HEK293 (cell line): ENCODE data around the gene ARFRP1.

Source experiments
- SCRT2 ChIP-seq: fragments of 450-650 bp; formaldehyde crosslinking; IDR thresholded peaks from 2 replicates; pipeline ENCODE4 v1.5.1; 2016; ENCODE audit warnings: missing biosample characterization, missing genetic modification characterization
- YY2 ChIP-seq: fragments of 450-650 bp; formaldehyde crosslinking; IDR thresholded peaks from 2 replicates; pipeline ENCODE4 v1.5.1; 2016; ENCODE audit warnings: missing biosample characterization, missing genetic modification characterization
- ZBTB1 ChIP-seq: fragments of 450-650 bp; formaldehyde crosslinking; IDR thresholded peaks from 2 replicates; pipeline ENCODE4 v1.5.1; 2016; ENCODE audit warnings: missing biosample characterization, missing genetic modification characterization
- ZBTB21 ChIP-seq: fragments of 450-650 bp; formaldehyde crosslinking; IDR thresholded peaks from 2 replicates; pipeline ENCODE4 v1.5.1; 2017; ENCODE audit warnings: missing biosample characterization, missing genetic modification characterization
- ZNF274 ChIP-seq, 2 experiments: fragments of 200-500 bp in 1 of 2; fragments of 450-650 bp in 1 of 2; sonication (Bioruptor generic) in 1 of 2; formaldehyde crosslinking in 1 of 2; IDR thresholded peaks; 2 replicates each; pipeline versions ENCODE4 v1.5.1 to v1.6.1; 2014 to 2016; ENCODE audit warnings: borderline replicate concordance in 1 of 2, inconsistent platforms in 1 of 2, low read length in 1 of 2, missing biosample characterization in 1 of 2, missing genetic modification characterization in 1 of 2
- ZNF529 ChIP-seq: fragments of 450-650 bp; formaldehyde crosslinking; IDR thresholded peaks from 2 replicates; pipeline ENCODE4 v1.5.1; 2017; ENCODE audit warnings: missing genetic modification characterization, missing biosample characterization; ENCODE audit not compliant: insufficient replicate concordance
- ZNF555 ChIP-seq: fragments of 450-650 bp; formaldehyde crosslinking; conservative IDR thresholded peaks from 2 replicates; pipeline ENCODE4 v1.5.1; 2017; ENCODE audit warnings: missing biosample characterization, mild to moderate bottlenecking, missing genetic modification characterization, inconsistent platforms
- ZNF558 ChIP-seq: fragments of 450-650 bp; formaldehyde crosslinking; IDR thresholded peaks from 2 replicates; pipeline ENCODE4 v1.5.1; 2016; ENCODE audit warnings: missing biosample characterization, missing genetic modification characterization
- ZNF560 ChIP-seq: fragments of 450-650 bp; formaldehyde crosslinking; IDR thresholded peaks from 2 replicates; pipeline ENCODE4 v1.5.1; 2017; ENCODE audit warnings: missing biosample characterization, missing genetic modification characterization, borderline replicate concordance
- ZNF677 ChIP-seq: fragments of 450-650 bp; IDR thresholded peaks from 2 replicates; pipeline ENCODE4 v1.5.0; 2018; ENCODE audit warnings: missing biosample characterization, mild to moderate bottlenecking, missing genetic modification characterization, moderate library complexity
- ZNF843 ChIP-seq: fragments of 450-650 bp; formaldehyde crosslinking; IDR thresholded peaks from 2 replicates; pipeline ENCODE4 v1.5.1; 2016; ENCODE audit warnings: missing biosample characterization, missing genetic modification characterization
- ZSCAN16 ChIP-seq: fragments of 450-650 bp; formaldehyde crosslinking; IDR thresholded peaks from 2 replicates; pipeline ENCODE4 v1.5.1; 2016; ENCODE audit warnings: missing biosample characterization, missing genetic modification characterization
- TF ChIP-seq, protein P1 (sequence below): IDR thresholded peaks from 2 replicates; pipeline ENCODE4 v1.6.1; 2011; ENCODE audit warnings: mild to moderate bottlenecking, low read depth, low read length, borderline replicate concordance
- TF ChIP-seq, protein P2 (sequence below): fragments of 450-650 bp; formaldehyde crosslinking; optimal IDR thresholded peaks from 2 replicates; pipeline ENCODE3; 2016; ENCODE audit warnings: missing biosample characterization, mild to moderate bottlenecking, missing genetic modification characterization
- TF ChIP-seq, protein P3 (sequence below): fragments of 450-650 bp; formaldehyde crosslinking; IDR thresholded peaks from 2 replicates; pipeline ENCODE4 v1.5.1; 2016; ENCODE audit warnings: missing biosample characterization, missing genetic modification characterization
- TF ChIP-seq, protein P4 (sequence below): fragments of 450-650 bp; formaldehyde crosslinking; IDR thresholded peaks from 2 replicates; pipeline ENCODE4 v1.5.1; 2017; ENCODE audit warnings: missing biosample characterization, missing genetic modification characterization
- TF ChIP-seq, protein P5 (sequence below): fragments of 450-650 bp; formaldehyde crosslinking; IDR thresholded peaks from 2 replicates; pipeline ENCODE4 v1.5.1; 2016; ENCODE audit warnings: missing biosample characterization, missing genetic modification characterization
- TF ChIP-seq, protein P6 (sequence below): fragments of 450-650 bp; formaldehyde crosslinking; IDR thresholded peaks from 2 replicates; pipeline ENCODE4 v1.5.1; 2016; ENCODE audit warnings: missing biosample characterization, missing genetic modification characterization

ARFRP1 gene

DNA sequence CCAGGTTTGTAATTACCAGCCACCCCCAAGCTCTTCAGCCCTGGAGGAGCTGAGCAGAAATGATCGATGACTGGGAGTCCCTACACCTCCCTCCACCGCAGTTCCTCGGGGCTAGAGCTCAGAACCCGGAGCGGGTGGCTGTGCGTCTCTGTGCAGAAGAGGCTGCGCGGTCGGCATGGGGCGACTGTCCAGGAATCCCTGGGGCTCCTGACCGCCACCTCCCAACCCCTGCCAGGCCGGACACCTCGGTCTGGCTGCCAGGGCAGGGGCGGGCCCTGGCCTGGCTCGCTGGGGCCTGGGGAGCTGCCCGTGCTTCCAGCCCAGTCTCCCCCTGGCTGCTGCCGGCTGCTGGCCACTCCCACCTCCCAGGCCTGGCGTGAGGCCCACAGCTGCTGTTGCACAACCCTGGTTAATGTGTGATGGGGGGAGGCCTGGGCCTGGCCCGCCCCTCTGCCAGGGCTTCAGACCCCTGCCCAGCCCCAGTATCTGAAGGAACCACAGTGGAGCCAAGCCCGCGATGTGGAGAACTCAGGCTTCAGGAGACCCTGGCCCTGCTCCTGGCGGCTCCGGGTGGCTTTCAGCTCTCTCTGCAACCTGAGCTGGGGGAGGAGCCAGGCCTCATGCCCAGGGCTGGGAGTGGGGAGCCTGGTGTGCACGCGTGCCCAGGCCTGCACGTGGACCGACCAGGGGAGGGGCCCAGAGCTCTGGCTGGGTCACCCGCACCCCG lies 33.0 kb upstream of the ARFRP1 start (continued):
- TF ChIP-seq, protein P1, sequence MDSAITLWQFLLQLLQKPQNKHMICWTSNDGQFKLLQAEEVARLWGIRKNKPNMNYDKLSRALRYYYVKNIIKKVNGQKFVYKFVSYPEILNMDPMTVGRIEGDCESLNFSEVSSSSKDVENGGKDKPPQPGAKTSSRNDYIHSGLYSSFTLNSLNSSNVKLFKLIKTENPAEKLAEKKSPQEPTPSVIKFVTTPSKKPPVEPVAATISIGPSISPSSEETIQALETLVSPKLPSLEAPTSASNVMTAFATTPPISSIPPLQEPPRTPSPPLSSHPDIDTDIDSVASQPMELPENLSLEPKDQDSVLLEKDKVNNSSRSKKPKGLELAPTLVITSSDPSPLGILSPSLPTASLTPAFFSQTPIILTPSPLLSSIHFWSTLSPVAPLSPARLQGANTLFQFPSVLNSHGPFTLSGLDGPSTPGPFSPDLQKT, result no peak
- TF ChIP-seq ZNF558 (no peak), ZBTB1 (tag by site-specific recombination) (no peak), SCRT2 (tag by site-specific recombination) (peak; percentile 78), YY2 (tag by site-specific recombination) (no peak), ZNF560 (tag by site-specific recombination) (no peak), ZNF529 (tag by site-specific recombination) (no peak), ZNF555 (tag by site-specific recombination) (no peak), ZBTB21 (tag by site-specific recombination) (no peak), ZNF274 (IDR thresholded peaks at IDR 0.05; ENCODE audit: low read length) (no peak), ZNF274 (tag by site-specific recombination; IDR thresholded peaks at IDR 0.05; ENCODE audit: borderline replicate concordance) (no peak), ZSCAN16 (tag by site-specific recombination) (no peak), ZNF843 (peak; percentile 15; the same call in 1 of the 2 replicates), ZNF677 (tag by site-specific recombination) (no peak)
- TF ChIP-seq, protein P2, sequence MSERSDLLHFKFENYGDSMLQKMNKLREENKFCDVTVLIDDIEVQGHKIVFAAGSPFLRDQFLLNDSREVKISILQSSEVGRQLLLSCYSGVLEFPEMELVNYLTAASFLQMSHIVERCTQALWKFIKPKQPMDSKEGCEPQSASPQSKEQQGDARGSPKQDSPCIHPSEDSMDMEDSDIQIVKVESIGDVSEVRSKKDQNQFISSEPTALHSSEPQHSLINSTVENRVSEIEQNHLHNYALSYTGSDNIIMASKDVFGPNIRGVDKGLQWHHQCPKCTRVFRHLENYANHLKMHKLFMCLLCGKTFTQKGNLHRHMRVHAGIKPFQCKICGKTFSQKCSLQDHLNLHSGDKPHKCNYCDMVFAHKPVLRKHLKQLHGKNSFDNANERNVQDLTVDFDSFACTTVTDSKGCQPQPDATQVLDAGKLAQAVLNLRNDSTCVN (tag by site-specific recombination), result peak; percentile 63
- TF ChIP-seq, protein P3, sequence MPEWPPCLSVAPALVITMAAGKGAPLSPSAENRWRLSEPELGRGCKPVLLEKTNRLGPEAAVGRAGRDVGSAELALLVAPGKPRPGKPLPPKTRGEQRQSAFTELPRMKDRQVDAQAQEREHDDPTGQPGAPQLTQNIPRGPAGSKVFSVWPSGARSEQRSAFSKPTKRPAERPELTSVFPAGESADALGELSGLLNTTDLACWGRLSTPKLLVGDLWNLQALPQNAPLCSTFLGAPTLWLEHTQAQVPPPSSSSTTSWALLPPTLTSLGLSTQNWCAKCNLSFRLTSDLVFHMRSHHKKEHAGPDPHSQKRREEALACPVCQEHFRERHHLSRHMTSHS (tag by site-specific recombination), result no peak
- TF ChIP-seq, protein P4, sequence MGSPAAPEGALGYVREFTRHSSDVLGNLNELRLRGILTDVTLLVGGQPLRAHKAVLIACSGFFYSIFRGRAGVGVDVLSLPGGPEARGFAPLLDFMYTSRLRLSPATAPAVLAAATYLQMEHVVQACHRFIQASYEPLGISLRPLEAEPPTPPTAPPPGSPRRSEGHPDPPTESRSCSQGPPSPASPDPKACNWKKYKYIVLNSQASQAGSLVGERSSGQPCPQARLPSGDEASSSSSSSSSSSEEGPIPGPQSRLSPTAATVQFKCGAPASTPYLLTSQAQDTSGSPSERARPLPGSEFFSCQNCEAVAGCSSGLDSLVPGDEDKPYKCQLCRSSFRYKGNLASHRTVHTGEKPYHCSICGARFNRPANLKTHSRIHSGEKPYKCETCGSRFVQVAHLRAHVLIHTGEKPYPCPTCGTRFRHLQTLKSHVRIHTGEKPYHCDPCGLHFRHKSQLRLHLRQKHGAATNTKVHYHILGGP, result 0 out of 2 replicates have a peak, but pooled peaks have one; percentile 38
- TF ChIP-seq, protein P5, sequence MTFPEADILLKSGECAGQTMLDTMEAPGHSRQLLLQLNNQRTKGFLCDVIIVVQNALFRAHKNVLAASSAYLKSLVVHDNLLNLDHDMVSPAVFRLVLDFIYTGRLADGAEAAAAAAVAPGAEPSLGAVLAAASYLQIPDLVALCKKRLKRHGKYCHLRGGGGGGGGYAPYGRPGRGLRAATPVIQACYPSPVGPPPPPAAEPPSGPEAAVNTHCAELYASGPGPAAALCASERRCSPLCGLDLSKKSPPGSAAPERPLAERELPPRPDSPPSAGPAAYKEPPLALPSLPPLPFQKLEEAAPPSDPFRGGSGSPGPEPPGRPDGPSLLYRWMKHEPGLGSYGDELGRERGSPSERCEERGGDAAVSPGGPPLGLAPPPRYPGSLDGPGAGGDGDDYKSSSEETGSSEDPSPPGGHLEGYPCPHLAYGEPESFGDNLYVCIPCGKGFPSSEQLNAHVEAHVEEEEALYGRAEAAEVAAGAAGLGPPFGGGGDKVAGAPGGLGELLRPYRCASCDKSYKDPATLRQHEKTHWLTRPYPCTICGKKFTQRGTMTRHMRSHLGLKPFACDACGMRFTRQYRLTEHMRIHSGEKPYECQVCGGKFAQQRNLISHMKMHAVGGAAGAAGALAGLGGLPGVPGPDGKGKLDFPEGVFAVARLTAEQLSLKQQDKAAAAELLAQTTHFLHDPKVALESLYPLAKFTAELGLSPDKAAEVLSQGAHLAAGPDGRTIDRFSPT (tag by site-specific recombination), result peak; percentile 67; the same call in 1 of the 2 replicates
- TF ChIP-seq, protein P6, sequence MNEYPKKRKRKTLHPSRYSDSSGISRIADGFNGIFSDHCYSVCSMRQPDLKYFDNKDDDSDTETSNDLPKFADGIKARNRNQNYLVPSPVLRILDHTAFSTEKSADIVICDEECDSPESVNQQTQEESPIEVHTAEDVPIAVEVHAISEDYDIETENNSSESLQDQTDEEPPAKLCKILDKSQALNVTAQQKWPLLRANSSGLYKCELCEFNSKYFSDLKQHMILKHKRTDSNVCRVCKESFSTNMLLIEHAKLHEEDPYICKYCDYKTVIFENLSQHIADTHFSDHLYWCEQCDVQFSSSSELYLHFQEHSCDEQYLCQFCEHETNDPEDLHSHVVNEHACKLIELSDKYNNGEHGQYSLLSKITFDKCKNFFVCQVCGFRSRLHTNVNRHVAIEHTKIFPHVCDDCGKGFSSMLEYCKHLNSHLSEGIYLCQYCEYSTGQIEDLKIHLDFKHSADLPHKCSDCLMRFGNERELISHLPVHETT, result no peak
